Activated CD8-positive, alpha-beta memory T cell treated with anti-CD3 and anti-CD28 coated beads, Interleukin-2, amount 50 U/mL, for 24 hours (primary cell): ENCODE measurements around the gene PARVG.

ENCODE experiments used
- DNase-seq: peaks from one replicate; pipeline ENCODE4 v3.0.0-alpha.2; 2020; ENCODE audit errors: extremely low read depth

Gene PARVG

GRCh38 chr22:44244265-44244822 lies 63.6 kb downstream of the PARVG start:
- DNase-seq, result no peak

GRCh38 chr22:44245438-44245837 lies 64.7 kb downstream of the PARVG start:
- DNase-seq, result no peak

GRCh38 chr22:44245867-44246266 lies 65.1 kb downstream of the PARVG start:
- no peak for DNase-seq

- DNase-seq, result no peak
These were observed 66.0 kb downstream of the PARVG start for GRCh38 chr22:44246615-44247326.

- DNase-seq, result no peak
These were observed 66.6 kb downstream of the PARVG start for GRCh38 chr22:44247346-44247745.

GRCh38 chr22:44247923-44248892 lies 67.5 kb downstream of the PARVG start:
- no peak for DNase-seq

- no peak for DNase-seq
These were observed 68.2 kb downstream of the PARVG start for GRCh38 chr22:44248926-44249325.

GRCh38 chr22:44249376-44250147 lies 68.8 kb downstream of the PARVG start:
- DNase-seq, result no peak

GRCh38 chr22:44254811-44255210 lies 74.1 kb downstream of the PARVG start:
- DNase-seq, result no peak

GRCh38 chr22:44256085-44256484 lies 75.4 kb downstream of the PARVG start:
- DNase-seq, result no peak

- DNase-seq, result no peak
These were observed 76.1 kb downstream of the PARVG start for GRCh38 chr22:44256556-44257485.
